CD4-positive, alpha-beta T cell (primary cell): ENCODE measurements around the gene CRIP1. TPM values are rescaled to one million over a fixed set of nuclear protein-coding genes. Genes with fewer than 3 reads are reported as not detected.

Experiments
- ATAC-seq: fragments of 200-7000 bp; cut with Tn5 transposase; one replicate; pipeline ENCODE4 v1.10.0; 2022; ENCODE audit warnings: mild to moderate bottlenecking; ENCODE audit not compliant: poor library complexity
- CTCF ChIA-PET: fragments of 350-600 bp; sonication (Branson Sonifier 250); formaldehyde crosslinking; loops from one replicate; lab custom pipeline; 2021; ENCODE audit warnings: antibody characterized with exemption, inconsistent platforms; lab: Charles Lee
- POLR2A ChIA-PET: fragments of 350-600 bp; sonication (Branson Sonifier 250); formaldehyde crosslinking; loops from one replicate; lab custom pipeline; 2021; ENCODE audit warnings: antibody characterized with exemption, inconsistent platforms; lab: Charles Lee
- DNase-seq, 14 experiments: peaks; one replicate each; pipeline ENCODE4 v3.0.0-alpha.2; 2013 to 2020; ENCODE audit warnings: mixed read lengths in 2 of 14
- H3K27ac ChIP-seq, 2 donors: one replicate each; pipeline versions ENCODE4 v1.5.1 to v1.7.0; 2013; ENCODE audit warnings: low read length in 2 of 2, low read depth in 1 of 2, mild to moderate bottlenecking in 1 of 2
- H3K27me3 ChIP-seq, 2 experiments: 1 replicate in 1 of 2; 2 replicates in 1 of 2; pipeline versions ENCODE4 v1.6.1 to v1.7.0; 2013; ENCODE audit warnings: low read length in 2 of 2, control low read depth in 1 of 2, mild to moderate bottlenecking in 1 of 2, moderate library complexity in 1 of 2; ENCODE audit not compliant: insufficient read depth in 2 of 2, control insufficient read depth in 1 of 2
- H3K36me3 ChIP-seq: one replicate; pipeline ENCODE4 v1.6.1; 2013; ENCODE audit warnings: low read length, control low read depth; ENCODE audit not compliant: insufficient read depth
- H3K4me1 ChIP-seq: one replicate; pipeline ENCODE4 v1.6.1; 2013; ENCODE audit warnings: low read length, control low read depth; ENCODE audit not compliant: insufficient read depth
- H3K4me3 ChIP-seq: one replicate; pipeline ENCODE4 v1.5.1; 2013; ENCODE audit warnings: mild to moderate bottlenecking, low read length, moderate library complexity
- H3K9me3 ChIP-seq, 2 experiments: 1 replicate in 1 of 2; 2 replicates in 1 of 2; pipeline versions ENCODE4 v1.6.1 to v1.7.0; 2013; ENCODE audit warnings: low read length in 2 of 2, mild to moderate bottlenecking in 2 of 2, control low read depth in 1 of 2, moderate library complexity in 1 of 2; ENCODE audit not compliant: control insufficient read depth in 1 of 2, insufficient read depth in 1 of 2
- H3K27ac Mint-ChIP-seq: one replicate; pipeline ENCODE4 v1.8.0; 2020; ENCODE audit warnings: mixed read lengths
- H3K27me3 Mint-ChIP-seq: one replicate; pipeline ENCODE4 v1.8.0; 2021; ENCODE audit warnings: mixed read lengths
- H3K36me3 Mint-ChIP-seq: one replicate; pipeline ENCODE4 v1.8.0; 2021; ENCODE audit warnings: low read depth, mixed read lengths
- H3K4me1 Mint-ChIP-seq: one replicate; pipeline ENCODE4 v1.8.0; 2021; ENCODE audit warnings: low read depth, mixed read lengths
- H3K4me3 Mint-ChIP-seq: one replicate; pipeline ENCODE4 v1.8.0; 2020; ENCODE audit warnings: mild to moderate bottlenecking, mixed read lengths
- H3K9me3 Mint-ChIP-seq: one replicate; pipeline ENCODE4 v1.8.0; 2020; ENCODE audit warnings: mixed read lengths
- CTCF ChIP-seq: fragments of 200-600 bp; IDR thresholded peaks from one replicate; pipeline ENCODE4 v1.8.0; 2022; ENCODE audit warnings: antibody characterized with exemption, mild to moderate bottlenecking
- intact Hi-C, 2 experiments: fragments of 100-400 bp; cut with DNase I in 1 of 2; cut with micrococcal nuclease in 1 of 2; formaldehyde crosslinking; loops; one replicate each; pipeline versions ENCODE4 v1.15.1 to v1.9.0; 2023 to 2025; cut with DNase I, micrococcal nuclease
- total RNA-seq, 174 experiments: library from RNA in 2 of 174; stranded (reverse) in 2 of 174; gene quantifications; one replicate each; pipeline ENCODE4 v1.2.3 and lab custom pipeline; 2021 to 2026

The CRIP1 gene
- total RNA-seq, 2 experiments from 2014 or later: 250 to 258 TPM

GRCh38 chr14:105445901-105446845 is 40.5 kb upstream of the CRIP1 start:
- Histone ChIP-seq H3K27ac (no peak overlapping the region), H3K4me1 (peaks cover 7% of the 10 kb centered on the region), H3K9me3 (no peaks in the 10 kb centered on the region), H3K4me3 (no peak overlapping the region), H3K27me3 (no peaks in the 10 kb centered on the region), H3K36me3 (peaks cover 12% of the 10 kb centered on the region)
- ATAC-seq (no peak), DNase-seq (no peak)
- Mint-ChIP-seq H3K4me3 (no peak overlapping the region), H3K36me3 (peaks cover 12% of the 10 kb centered on the region), H3K27me3 (no peaks in the 10 kb centered on the region), H3K4me1 (no peaks in the 10 kb centered on the region), H3K9me3 (no peaks in the 10 kb centered on the region), H3K27ac (no peak overlapping the region)
- intact Hi-C loops: no loop called here
- TF ChIP-seq CTCF: no peak
- CTCF ChIA-PET: no interaction called here
- POLR2A ChIA-PET: interaction anchor here (1.5 kb wide), 1 partner anchor 15 kb away, joined by 3 read pairs; no protein-coding TSS in a partner anchor

- DNase-seq: no peak
- H3K9me3 ChIP-seq: no peaks in the 10 kb centered on the region
- intact Hi-C loops: loop anchor here in 1 of 2 experiments (1.0 kb wide), 1 partner anchor 74 kb away; no protein-coding TSS in a partner anchor
- no peak overlapping the region for H3K27ac ChIP-seq
- Mint-ChIP-seq H3K4me3 (no peak overlapping the region), H3K27ac (no peak overlapping the region), H3K9me3 (no peaks in the 10 kb centered on the region), H3K27me3 (no peaks in the 10 kb centered on the region), H3K36me3 (peaks cover 9% of the 10 kb centered on the region), H3K4me1 (no peaks in the 10 kb centered on the region)
- ChIA-PET POLR2A (interaction anchor here (1.5 to 2.1 kb wide), 2 partner anchors 16 to 43 kb away, joined by 3 to 14 read pairs; no protein-coding TSS in a partner anchor), CTCF (no interaction called here)
- TF ChIP-seq CTCF: no peak
- no peak for ATAC-seq
- no peak overlapping the region for H3K4me3 ChIP-seq
- H3K36me3 ChIP-seq: peaks cover 14% of the 10 kb centered on the region
- no peaks in the 10 kb centered on the region for H3K27me3 ChIP-seq
- H3K4me1 ChIP-seq: peaks cover 7% of the 10 kb centered on the region
Observed at GRCh38 chr14:105446971-105447370, 39.7 kb upstream of the CRIP1 start.

GRCh38 chr14:105447651-105448640 is 38.7 kb upstream of the CRIP1 start:
- Histone ChIP-seq H3K36me3 (peaks cover 22% of the 10 kb centered on the region), H3K4me3 (no peak overlapping the region), H3K4me1 (peaks cover 7% of the 10 kb centered on the region), H3K27ac (no peak overlapping the region), H3K9me3 (no peaks in the 10 kb centered on the region), H3K27me3 (no peaks in the 10 kb centered on the region)
- Mint-ChIP-seq H3K36me3 (peaks cover 13% of the 10 kb centered on the region), H3K9me3 (no peaks in the 10 kb centered on the region), H3K4me3 (no peak overlapping the region), H3K27me3 (no peaks in the 10 kb centered on the region), H3K27ac (no peak overlapping the region), H3K4me1 (no peaks in the 10 kb centered on the region)
- ChIA-PET CTCF (interaction anchor here (0.5 to 1.9 kb wide), 16 partner anchors 13 to 200 kb away, joined by 3 to 29 read pairs (median 4); partner anchors contain the start of genes BRF1, BTBD6, CRIP1 and TEDC1), POLR2A (interaction anchor here (0.6 to 2.1 kb wide), 4 partner anchors 9 to 50 kb away, joined by 3 to 14 read pairs (median 3); partner anchors contain the start of gene TEX22)
- TF ChIP-seq CTCF: no peak
- intact Hi-C loops: loop anchor here (1.0 to 2.0 kb wide), 4 partner anchors 41 to 81 kb away; no protein-coding TSS in a partner anchor
- no peak for ATAC-seq
- DNase-seq: no peak
